Neural cell (in vitro differentiated cells): ENCODE results near the gene SEMA4B. TPM values are rescaled to one million over a fixed set of nuclear protein-coding genes. Genes with fewer than 3 reads are reported as not detected.

ENCODE experiments used
- H2AFZ ChIP-seq: fragments of 200-600, 300-800 bp; sonication (generic), shearing (Covaris generic); 2 replicates; pipeline ENCODE4 v1.6.0; 2014; ENCODE audit warnings: low read depth, mild to moderate bottlenecking, antibody characterized with exemption, low read length, moderate library complexity
- H3F3A ChIP-seq: fragments of 200-600 bp; shearing (Covaris generic); 2 replicates; pipeline ENCODE4 v1.6.1; 2016; ENCODE audit warnings: mild to moderate bottlenecking, moderate library complexity, mixed read lengths, antibody characterized with exemption, low read length; ENCODE audit not compliant: insufficient read depth, poor library complexity, severe bottlenecking
- H3K27ac ChIP-seq: fragments of 200-600, 300-800 bp; sonication (generic), shearing (Covaris generic); 2 replicates; pipeline ENCODE4 v1.5.1; 2014; ENCODE audit warnings: mild to moderate bottlenecking, low read length, moderate library complexity
- H3K27me3 ChIP-seq: fragments of 300-800, 200-600 bp; sonication (generic), shearing (Covaris generic); 2 replicates; pipeline ENCODE4 v1.6.0; 2014; ENCODE audit warnings: mild to moderate bottlenecking, low read depth, low read length, moderate library complexity; ENCODE audit not compliant: insufficient read depth
- H3K36me3 ChIP-seq: fragments of 300-800, 200-600 bp; sonication (generic), shearing (Covaris generic); 2 replicates; pipeline ENCODE4 v1.5.1; 2014; ENCODE audit warnings: mild to moderate bottlenecking, antibody characterized with exemption, low read length, moderate library complexity; ENCODE audit not compliant: insufficient read depth
- H3K4me2 ChIP-seq: fragments of 300-800, 200-600 bp; sonication (generic), shearing (Covaris generic); 2 replicates; pipeline ENCODE4 v1.6.0; 2014; ENCODE audit warnings: mild to moderate bottlenecking, low read length
- H3K4me3 ChIP-seq: fragments of 300-800, 200-600 bp; sonication (generic), shearing (Covaris generic); 2 replicates; pipeline ENCODE4 v1.5.1; 2014; ENCODE audit warnings: mild to moderate bottlenecking, low read length, moderate library complexity
- H3K79me2 ChIP-seq: fragments of 200-600 bp; shearing (Covaris generic); replicated peaks from 2 replicates; pipeline ENCODE4 v1.6.0; 2014; ENCODE audit warnings: mild to moderate bottlenecking, low read length, moderate library complexity; ENCODE audit not compliant: insufficient read depth
- H3K9ac ChIP-seq: fragments of 300-800, 200-600 bp; sonication (generic), shearing (Covaris generic); 2 replicates; pipeline ENCODE4 v1.6.1; 2016; ENCODE audit warnings: mild to moderate bottlenecking, low read length, mixed read lengths
- H3K9me2 ChIP-seq: fragments of 200-600 bp; shearing (Covaris generic); 2 replicates; pipeline ENCODE4 v1.6.1; 2016; ENCODE audit warnings: mild to moderate bottlenecking, low read length, mixed read lengths; ENCODE audit not compliant: insufficient read depth
- H3K9me3 ChIP-seq: fragments of 200-600, 300-800 bp; sonication (generic), shearing (Covaris generic); 2 replicates; pipeline ENCODE4 v1.6.1; 2016; ENCODE audit warnings: mild to moderate bottlenecking, mixed run types, low read length, moderate library complexity, mixed read lengths
- H4K20me1 ChIP-seq: fragments of 200-600 bp; shearing (Covaris generic); 2 replicates; pipeline ENCODE4 v1.6.1; 2016; ENCODE audit warnings: mild to moderate bottlenecking, mixed run types; ENCODE audit not compliant: insufficient read depth
- CTCF ChIP-seq: fragments of 450-650 bp; IDR thresholded peaks from 2 replicates; pipeline ENCODE4 v1.5.1; 2014; ENCODE audit warnings: antibody characterized with exemption, mild to moderate bottlenecking, moderate library complexity; ENCODE audit not compliant: poor library complexity, severe bottlenecking
- EP300 ChIP-seq: fragments of 450-650 bp; conservative IDR thresholded peaks from 2 replicates; pipeline ENCODE4 v1.6.1; 2014; ENCODE audit warnings: antibody characterized with exemption, mild to moderate bottlenecking, moderate library complexity; ENCODE audit not compliant: poor library complexity, severe bottlenecking
- EZH2 ChIP-seq: fragments of 200-600, 300-800 bp; shearing (Covaris generic), sonication (generic); IDR thresholded peaks from 2 replicates; pipeline ENCODE4 v1.6.1; 2014; ENCODE audit warnings: antibody characterized with exemption, low read length, borderline replicate concordance, mild to moderate bottlenecking; ENCODE audit not compliant: insufficient read depth, poor library complexity, severe bottlenecking
- MXI1 ChIP-seq: fragments of 450-650 bp; conservative IDR thresholded peaks from 2 replicates; pipeline ENCODE4 v1.6.1; 2014; ENCODE audit warnings: antibody characterized with exemption, mild to moderate bottlenecking; ENCODE audit not compliant: poor library complexity, severe bottlenecking
- POLR2AphosphoS5 ChIP-seq: IDR thresholded peaks from 2 replicates; pipeline ENCODE4 v1.6.1; 2012
- RAD21 ChIP-seq: fragments of 450-650 bp; conservative IDR thresholded peaks from 2 replicates; pipeline ENCODE4 v1.6.1; 2014; ENCODE audit warnings: antibody characterized with exemption, mild to moderate bottlenecking, moderate library complexity
- REST ChIP-seq: IDR thresholded peaks from 2 replicates; pipeline ENCODE4 v1.6.1; 2012; ENCODE audit warnings: borderline replicate concordance
- SMC3 ChIP-seq: fragments of 450-650 bp; conservative IDR thresholded peaks from 2 replicates; pipeline ENCODE4 v1.6.1; 2014; ENCODE audit warnings: antibody characterized with exemption, mild to moderate bottlenecking, moderate library complexity; ENCODE audit not compliant: poor library complexity
- TAF1 ChIP-seq: IDR thresholded peaks from 2 replicates; pipeline ENCODE4 v1.6.1; 2012; ENCODE audit warnings: low read depth
- polyA plus RNA-seq: library from polyadenylated mRNA; depleted of rRNA; stranded (reverse); fragments of >200 nt; gene quantifications from 2 replicates; pipeline ENCODE4 v1.2.3, GENCODE V29; 2014

SEMA4B gene
- polyA plus RNA-seq, 1 donor from 2014 or later, result 11.0 TPM

DNA sequence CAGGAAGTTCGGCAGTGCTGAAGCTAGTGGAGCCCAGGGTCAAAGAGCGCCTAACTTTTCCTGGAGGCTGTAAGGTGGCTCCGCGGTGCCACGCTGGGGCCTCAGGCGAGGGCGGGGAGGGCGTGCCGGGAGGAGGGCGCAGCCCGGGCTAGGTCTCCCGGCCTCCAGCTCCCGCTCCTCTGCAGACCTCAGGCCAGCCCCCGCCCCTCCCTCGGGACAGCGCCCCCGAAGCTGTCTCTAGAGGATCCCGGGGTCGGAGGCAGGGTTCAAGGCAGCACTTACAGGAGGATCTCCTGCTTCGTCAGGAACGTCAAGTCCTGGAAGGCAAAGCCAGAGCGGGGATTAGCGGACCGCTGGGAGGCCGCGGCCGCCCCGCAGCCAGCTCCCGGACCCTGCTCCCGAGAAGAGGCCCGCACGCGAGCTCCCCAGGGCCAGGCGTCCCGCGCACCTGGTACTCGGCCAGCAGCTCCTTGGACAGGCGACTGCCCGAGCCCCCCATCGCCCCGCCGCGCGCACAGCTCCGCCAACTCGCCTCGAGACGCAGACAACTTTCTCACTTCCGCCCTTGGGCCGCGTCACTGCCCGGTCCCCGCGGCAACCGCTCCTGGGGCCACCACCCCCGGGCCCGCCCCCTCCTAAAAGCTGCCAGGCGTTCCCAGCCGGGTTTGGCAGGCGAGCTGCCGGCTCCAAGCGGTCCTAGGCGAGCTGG is 32.4 kb downstream of the SEMA4B start, which contains the start of gene CIB1:
TSS of gene CIB1 (minus strand) at position 555 of the 709 bp plus-strand sequence. CDS start at position 499, 56 bp downstream.
- Histone ChIP-seq H3F3A (no peaks in the 10 kb centered on the region), H3K4me2 (peak within 1 kb of the TSS; percentile 79), H2AFZ (peak within 1 kb of the TSS; percentile 63), H4K20me1 (no peaks in the 10 kb centered on the region), H3K27me3 (no peaks in the 10 kb centered on the region), H3K36me3 (no peaks in the 10 kb centered on the region), H3K9me3 (no peaks in the 10 kb centered on the region), H3K4me3 (peak within 1 kb of the TSS; percentile 90), H3K9me2 (no peaks in the 10 kb centered on the region), H3K9ac (peak within 1 kb of the TSS; percentile 73), H3K27ac (peak within 1 kb of the TSS; percentile 59), H3K79me2 (no peaks in the 10 kb centered on the region)
- TF ChIP-seq POLR2AphosphoS5, result no peak
- no peak for TF ChIP-seq REST
- no peak for TF ChIP-seq RAD21
- TF ChIP-seq EP300, result no peak
- peak; percentile 4 for TF ChIP-seq SMC3
- TF ChIP-seq EZH2, result no peak
- TF ChIP-seq TAF1, result peak; percentile 68
- peak; percentile 62 for TF ChIP-seq MXI1
- no peak for TF ChIP-seq CTCF

DNA sequence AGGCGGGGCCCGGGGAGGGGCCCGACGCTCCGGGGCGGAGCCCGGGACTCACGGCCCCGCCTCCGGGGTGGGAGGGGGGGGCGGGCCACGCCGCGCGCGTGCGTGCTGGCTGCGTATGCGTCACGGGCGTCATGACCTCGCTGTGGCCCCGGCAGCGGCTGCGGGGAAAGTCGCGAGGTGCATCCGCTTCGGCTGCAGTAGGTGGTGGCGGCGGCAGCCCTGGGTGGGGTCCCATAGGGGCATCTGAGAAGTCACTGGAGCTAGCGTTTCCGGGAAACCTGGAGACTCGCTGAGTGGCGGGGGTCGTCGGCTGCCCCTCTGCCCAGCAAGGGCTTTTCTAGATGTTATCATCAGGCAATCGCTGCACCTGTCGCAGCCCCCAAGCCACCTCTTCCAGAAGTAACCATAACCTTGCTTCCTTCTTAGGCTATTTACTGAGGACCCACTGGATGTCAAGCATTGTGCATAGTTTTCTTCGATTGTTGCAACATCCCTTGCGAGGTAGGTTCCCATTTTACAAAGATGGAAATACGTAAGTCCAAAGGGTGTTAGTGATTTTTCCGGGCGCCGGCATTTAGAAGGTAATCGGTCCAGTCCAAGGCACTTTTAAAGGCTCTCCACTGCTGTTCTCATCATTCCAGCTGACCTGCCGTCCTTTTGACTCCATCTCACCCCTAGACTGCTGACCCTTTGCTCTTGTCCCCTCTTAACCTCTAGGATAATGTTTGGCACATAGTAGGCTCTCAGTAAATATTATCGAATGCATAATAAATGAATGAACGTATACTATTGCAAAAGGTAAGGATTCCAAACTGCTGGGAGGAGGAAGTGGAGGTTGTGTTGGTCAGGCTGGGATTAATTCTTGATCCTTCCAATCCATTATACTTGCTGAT is 33.2 kb downstream of the SEMA4B start, which contains the start of gene GDPGP1:
TSS of gene GDPGP1 (plus strand) at position 114 of the 893 bp plus-strand sequence. CDS start 6,700 bp downstream, outside the sequence.
- peak within 1 kb of the TSS; percentile 59 for H3K27ac ChIP-seq
- no peaks in the 10 kb centered on the region for H3K27me3 ChIP-seq
- no peaks in the 10 kb centered on the region for H3K79me2 ChIP-seq
- H3F3A ChIP-seq, result no peaks in the 10 kb centered on the region
- peak within 1 kb of the TSS; percentile 79 for H3K4me2 ChIP-seq
- H3K9me3 ChIP-seq, result no peaks in the 10 kb centered on the region
- no peak for TF ChIP-seq EZH2
- no peak for TF ChIP-seq CTCF
- peak; percentile 94 for TF ChIP-seq POLR2AphosphoS5
- TF ChIP-seq EP300, result peak; percentile 38
- TF ChIP-seq REST, result peak; percentile 24
- peak; percentile 46 for TF ChIP-seq RAD21
- peak; percentile 49 for TF ChIP-seq SMC3
- TF ChIP-seq TAF1, result peak; percentile 60
- TF ChIP-seq MXI1, result peak; percentile 68
- H2AFZ ChIP-seq, result peak within 1 kb of the TSS; percentile 63
- peak within 1 kb of the TSS; percentile 73 for H3K9ac ChIP-seq
- no peaks in the 10 kb centered on the region for H3K9me2 ChIP-seq
- no peaks in the 10 kb centered on the region for H3K36me3 ChIP-seq
- H4K20me1 ChIP-seq, result no peaks in the 10 kb centered on the region
- H3K4me3 ChIP-seq, result peak within 1 kb of the TSS; percentile 90
